GM21390 (cell line): ENCODE measurements around the gene NCKAP5.

Experiments
- ATAC-seq: cut with Tn5 transposase; IDR thresholded peaks from one replicate; pipeline ENCODE4 v1.9.1; 2021; ENCODE audit not compliant: unreplicated experiment

NCKAP5 gene

GRCh38 chr2:133405252-133405651 lies 163.0 kb downstream of the NCKAP5 start:
- no peak for ATAC-seq

- no peak for ATAC-seq
These were observed 167.9 kb downstream of the NCKAP5 start for GRCh38 chr2:133400411-133400810.

DNA sequence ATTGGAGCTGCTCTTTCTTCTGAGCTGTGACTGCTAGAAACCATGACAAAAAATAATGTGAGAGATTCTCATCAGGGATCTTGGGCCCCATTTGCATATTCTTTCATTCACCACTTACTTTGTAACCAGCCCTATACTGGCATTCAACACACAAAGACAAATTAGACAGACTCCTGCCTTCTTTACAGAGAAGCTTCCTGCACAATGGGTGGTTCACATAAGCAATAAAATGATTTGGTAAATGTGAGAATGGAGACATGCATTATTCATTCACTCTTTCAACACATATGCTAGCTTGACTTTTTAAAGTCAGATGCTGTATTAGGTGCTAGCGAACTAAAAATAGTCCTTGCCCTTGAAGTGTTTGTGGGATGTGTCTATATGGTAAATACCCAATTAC lies 174.4 kb downstream of the NCKAP5 start:
- no peak for ATAC-seq

GRCh38 chr2:133390156-133390555 lies 178.1 kb downstream of the NCKAP5 start:
- no peak for ATAC-seq

DNA sequence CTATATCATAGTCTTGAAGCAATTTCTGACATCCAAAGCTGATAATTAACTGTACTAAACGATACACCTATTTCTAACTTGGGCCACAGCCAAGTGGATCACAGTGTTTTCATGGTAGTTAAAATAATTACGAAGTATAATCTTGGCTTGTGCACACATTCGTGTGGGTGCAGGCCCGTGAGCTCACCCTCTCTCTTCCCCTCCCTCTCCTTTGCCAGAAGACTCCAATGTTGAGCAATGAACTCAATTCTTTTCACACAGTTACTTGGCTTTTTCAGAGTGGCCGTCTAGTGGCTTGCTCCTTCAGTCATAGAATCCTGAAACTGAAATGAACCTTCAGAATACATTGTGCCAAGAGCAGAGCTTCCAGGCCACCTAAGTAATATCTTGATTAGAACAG lies 178.7 kb downstream of the NCKAP5 start:
- ATAC-seq, result no peak

GRCh38 chr2:133382566-133382965 lies 185.7 kb downstream of the NCKAP5 start:
- no peak for ATAC-seq

DNA sequence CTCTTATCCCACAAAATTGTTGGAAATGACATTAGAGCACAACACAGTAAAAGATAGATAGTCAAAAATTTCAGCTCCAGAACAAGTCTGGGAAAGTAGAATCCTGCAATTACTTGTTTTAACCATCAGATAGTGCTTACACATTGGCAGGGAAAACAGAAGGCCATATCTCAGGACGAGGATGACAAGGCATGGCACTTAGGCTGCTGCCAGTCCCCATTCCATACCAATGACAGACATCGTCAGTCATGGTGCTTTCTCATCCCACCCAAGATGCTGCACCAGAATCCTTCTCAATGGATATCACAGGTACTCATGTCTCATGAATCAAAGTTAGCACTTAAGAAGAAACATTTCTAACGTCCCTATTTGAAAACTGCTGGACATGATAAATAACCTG lies 187.3 kb downstream of the NCKAP5 start:
- ATAC-seq, result no peak

DNA sequence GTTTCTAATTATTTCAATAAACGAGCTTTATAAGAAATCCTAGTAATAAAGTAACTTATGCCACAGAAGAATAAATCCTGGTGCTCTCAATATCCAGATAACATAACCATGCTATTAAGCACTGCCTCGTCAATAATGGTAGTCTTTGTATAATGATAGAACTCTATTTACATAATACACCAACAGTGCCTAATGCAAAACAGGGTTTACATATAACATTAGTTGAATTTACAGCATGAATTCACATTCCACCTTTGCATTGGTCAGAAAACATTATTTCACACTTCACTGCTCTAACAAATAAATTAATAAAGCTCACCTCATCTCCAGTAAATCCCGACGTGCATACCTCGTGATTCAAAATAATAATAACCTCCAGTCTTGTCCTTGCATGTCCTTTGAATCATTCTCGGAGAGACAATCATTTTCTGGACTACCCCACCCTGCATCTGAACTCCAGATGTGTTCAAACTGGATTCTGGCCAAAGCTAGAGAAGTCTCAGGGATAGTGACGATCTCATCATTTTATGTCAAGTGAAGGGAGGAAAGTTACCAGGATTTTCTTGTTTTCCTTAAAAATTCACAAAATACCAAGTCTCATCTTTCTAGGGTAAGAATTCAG lies 189.2 kb downstream of the NCKAP5 start:
- ATAC-seq, result no peak

DNA sequence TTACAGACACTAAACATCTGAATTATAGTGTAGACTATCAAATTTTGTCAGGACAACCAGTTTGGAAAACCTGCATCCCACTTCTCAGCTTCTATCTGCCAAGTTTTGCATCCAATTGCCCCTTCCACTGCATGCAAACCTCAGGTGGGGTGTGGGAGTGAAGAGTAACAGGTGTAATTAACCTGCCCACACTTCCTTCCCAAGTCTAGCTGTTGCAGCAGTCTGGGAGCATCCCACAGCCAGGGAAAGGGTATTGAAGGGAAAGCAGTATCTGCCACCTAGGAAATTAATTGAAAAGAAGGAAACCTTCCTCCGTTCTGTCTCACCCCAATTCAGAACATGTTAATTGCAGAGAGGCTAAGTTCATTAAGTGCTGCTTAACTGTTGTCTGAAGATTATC lies 189.9 kb downstream of the NCKAP5 start:
- no peak for ATAC-seq

GRCh38 chr2:133377599-133377998 lies 190.7 kb downstream of the NCKAP5 start:
- no peak for ATAC-seq

DNA sequence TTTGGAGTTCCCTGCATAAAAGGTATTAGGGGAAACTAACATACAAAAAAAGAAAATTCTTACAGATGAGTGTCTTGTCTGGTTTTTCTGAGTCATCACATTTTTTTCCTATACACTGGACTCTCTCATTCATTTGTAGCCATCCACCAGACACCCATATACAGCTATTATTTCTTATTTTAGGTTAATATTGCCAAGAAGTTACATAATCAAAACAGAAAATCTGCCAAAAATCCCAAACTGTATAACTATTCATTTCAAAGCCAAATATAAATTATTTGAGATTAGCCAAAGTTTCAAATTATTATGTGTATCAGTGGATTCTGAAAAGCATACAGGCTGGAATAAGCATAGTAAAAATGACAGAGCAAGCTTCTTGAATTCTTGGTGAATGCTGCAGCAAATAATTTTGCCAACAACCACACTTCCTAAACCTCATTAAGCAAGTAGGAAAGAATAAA lies 191.2 kb downstream of the NCKAP5 start:
- no peak for ATAC-seq

GRCh38 chr2:133374781-133375180 lies 193.5 kb downstream of the NCKAP5 start:
- ATAC-seq, result no peak

- no peak for ATAC-seq
These were observed 197.0 kb downstream of the NCKAP5 start for GRCh38 chr2:133371286-133371685.

DNA sequence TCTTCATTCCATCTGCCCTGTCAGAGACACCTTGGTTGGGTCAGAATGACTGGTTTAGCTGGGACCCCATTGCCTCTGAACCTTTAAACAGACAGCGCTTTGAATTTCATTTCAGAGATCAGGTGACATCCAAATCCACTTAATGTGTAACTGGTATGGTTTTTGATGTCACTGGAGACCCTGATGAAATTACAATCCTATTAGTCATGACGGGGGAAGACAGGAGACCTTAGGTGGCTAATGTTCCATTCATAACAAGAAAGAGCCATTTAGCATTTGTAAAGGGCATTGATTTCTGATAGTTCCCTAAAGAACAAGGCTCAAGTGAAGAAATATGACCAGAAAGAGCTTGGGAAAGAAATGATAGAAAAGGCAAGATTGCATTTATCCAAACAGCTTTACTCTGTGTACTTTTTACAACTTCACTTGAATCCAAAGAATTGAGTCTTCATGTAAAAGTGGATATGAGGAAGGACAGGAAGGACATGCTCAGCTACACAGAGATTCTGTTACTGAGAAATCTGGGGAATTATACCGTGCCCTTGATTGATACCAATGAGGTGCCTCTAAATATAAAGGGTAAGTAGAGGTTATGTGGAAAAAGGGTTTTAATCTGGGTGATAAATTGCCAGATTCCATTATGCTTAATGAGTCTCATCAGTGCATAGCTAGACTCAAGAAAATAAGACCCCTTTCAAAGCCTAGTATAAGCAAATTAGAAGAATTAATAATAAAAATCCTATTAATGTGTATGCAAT lies 198.2 kb downstream of the NCKAP5 start:
- no peak for ATAC-seq

- no peak for ATAC-seq
These were observed 203.1 kb downstream of the NCKAP5 start for GRCh38 chr2:133365117-133365516.

DNA sequence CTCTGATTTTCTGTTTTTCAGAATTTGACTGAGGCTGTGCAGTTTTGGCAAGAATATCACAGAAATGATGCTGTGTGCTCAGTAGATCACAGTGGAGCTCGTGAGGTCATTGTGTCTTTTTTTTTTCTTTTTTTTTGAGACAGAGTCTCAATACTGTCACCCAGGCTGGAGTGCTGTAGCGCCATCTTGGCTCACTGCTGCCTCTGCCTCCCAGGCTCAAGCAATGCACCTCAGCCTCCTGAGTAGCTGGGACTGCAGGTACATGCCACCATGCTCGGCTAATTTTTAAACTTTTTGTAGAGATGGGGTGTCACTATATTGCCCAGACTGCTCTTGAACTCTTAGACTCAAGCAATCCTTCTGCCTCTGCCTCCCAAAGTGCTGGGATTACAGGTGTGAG lies 203.6 kb downstream of the NCKAP5 start:
- no peak for ATAC-seq

DNA sequence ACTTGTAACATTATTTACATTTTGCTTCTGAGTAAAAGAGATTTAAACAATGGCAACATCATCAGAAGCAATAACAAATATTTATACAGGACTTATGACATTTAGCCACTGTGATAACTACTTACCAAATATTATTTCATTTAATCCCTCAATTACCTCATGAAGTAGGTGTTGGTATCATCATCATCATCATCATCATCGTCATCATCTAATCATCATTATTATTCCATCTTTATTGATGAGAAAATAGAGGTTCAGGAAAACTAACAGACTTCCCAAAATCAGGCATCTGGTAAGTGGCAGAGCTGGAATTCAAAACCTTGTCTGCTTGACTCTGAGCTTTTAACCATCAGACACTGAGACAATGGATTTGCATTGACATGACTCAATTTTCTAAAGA lies 204.4 kb downstream of the NCKAP5 start:
- no peak for ATAC-seq

DNA sequence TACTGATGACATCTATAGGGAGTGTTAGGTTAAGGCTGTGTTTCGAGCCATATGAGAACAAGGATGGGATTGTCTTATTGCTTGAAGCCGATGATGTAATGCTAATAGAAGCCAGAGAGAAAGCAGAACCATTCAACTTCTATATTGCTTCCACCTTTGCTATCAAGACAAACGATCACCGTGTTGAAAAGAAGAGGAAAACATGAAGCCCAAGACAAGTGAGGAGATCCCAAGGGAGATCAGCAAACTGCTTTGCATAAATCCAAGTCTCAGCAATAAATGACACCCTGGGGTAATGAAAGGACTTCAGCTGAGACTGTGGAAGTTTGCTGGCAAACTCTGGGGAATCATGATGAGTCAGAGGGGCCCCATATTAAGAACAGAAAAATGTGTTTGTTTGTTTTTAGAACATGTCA lies 206.2 kb downstream of the NCKAP5 start:
- no peak for ATAC-seq

DNA sequence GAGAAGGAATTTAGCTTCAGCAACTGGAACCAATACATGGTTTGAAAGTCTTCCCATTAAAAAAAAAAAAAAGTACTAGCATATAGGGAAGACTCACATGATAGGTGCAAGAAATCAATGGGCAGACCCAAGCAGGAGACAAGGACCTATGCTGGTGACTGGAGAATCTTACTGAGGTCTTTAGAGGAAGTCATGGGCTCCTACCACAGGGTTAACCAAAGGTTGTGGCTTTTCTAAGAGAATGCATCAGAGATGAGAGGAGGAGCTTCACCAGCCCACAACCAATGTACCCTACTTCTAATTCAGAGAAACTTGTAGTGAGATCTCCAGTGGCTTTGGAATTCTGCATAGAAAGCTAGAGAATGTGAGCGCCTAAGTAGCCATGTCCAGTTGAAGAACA lies 207.4 kb downstream of the NCKAP5 start:
- ATAC-seq, result no peak

- ATAC-seq, result no peak
These were observed 208.1 kb downstream of the NCKAP5 start for GRCh38 chr2:133360190-133360589.

GRCh38 chr2:133352719-133353118 lies 215.5 kb downstream of the NCKAP5 start:
- ATAC-seq, result no peak

- ATAC-seq, result no peak
These were observed 221.6 kb downstream of the NCKAP5 start for GRCh38 chr2:133346654-133347053.

DNA sequence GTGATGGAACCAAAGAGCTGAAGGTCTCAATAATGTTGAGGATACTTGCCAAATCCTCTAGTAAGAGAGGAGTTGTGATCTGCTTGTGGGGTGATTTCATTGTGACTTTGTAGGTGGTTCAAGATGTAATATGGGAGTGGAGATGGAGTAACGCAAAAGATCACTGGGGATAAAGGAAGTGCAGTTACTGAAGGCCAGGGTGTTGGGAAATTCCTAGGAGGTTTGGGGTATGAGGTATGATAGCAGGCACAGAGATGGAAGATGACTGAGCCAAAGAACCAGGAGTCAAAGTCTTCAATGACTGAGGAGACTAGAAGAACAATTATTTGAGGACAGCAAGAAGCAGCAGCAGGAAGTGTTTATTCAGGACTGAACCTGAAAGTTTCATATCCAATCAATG lies 222.6 kb downstream of the NCKAP5 start:
- no peak for ATAC-seq
